Smooth muscle cell of the brain vasculature (primary cell): Measurements from ENCODE around the gene HS3ST5.

Experiments
- DNase-seq: peaks from one replicate; pipeline ENCODE4 v3.0.0-alpha.2; 2012; ENCODE audit warnings: low read depth, low spot score

HS3ST5 gene, protein sequence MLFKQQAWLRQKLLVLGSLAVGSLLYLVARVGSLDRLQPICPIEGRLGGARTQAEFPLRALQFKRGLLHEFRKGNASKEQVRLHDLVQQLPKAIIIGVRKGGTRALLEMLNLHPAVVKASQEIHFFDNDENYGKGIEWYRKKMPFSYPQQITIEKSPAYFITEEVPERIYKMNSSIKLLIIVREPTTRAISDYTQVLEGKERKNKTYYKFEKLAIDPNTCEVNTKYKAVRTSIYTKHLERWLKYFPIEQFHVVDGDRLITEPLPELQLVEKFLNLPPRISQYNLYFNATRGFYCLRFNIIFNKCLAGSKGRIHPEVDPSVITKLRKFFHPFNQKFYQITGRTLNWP

DNA sequence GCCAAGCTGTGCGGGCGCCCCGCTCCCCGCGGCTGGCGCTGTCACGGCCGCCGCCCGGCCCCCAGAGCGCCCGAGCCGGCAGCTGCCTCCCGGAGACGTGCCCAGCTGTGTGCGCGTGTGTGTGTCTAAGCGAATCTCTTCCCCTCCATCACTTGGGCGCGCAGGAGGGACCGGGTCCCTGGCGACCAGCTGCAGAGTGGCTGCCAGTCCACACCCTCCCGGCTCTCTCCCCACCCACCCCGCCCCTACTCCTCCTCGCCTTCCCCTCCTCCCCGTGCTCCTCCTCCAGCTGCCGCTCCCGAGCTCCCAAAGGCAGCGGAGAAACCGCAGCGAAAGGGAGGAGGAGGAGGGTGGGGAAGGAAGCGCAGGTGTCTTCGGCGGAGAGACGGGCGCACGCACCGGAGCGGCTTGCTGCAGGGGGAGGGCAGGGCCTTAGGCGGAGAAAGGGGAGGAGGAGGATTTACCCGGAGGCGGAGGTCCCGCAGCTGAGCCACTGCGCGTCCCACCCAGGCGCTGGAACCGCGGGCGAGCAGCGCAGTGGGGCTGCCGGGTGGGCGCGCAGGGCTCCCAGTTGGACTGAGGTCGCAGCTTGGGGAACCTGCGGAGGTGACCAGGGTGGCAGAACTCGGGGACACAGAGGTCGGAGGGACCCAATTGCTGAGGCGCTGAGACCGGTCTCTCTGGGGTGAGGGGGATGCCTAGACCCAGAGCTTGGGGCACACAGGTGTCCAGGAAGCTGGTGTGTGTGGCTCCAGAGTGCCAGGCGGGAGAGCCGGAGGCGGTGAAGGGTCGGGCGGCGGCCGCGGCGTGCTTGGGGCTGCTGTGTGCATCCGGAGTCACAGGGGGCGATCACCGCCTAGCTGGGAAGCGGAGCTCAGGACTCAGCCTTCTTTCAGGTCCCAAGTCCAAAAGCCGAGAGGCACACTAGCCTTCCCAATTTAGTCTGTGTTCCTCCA, at the start of gene HS3ST5:
Gene HS3ST5 (minus strand): TSS at position 198 of the 956 bp plus-strand sequence. CDS start 280,178 bp downstream, outside the sequence.
- no peak for DNase-seq

DNA sequence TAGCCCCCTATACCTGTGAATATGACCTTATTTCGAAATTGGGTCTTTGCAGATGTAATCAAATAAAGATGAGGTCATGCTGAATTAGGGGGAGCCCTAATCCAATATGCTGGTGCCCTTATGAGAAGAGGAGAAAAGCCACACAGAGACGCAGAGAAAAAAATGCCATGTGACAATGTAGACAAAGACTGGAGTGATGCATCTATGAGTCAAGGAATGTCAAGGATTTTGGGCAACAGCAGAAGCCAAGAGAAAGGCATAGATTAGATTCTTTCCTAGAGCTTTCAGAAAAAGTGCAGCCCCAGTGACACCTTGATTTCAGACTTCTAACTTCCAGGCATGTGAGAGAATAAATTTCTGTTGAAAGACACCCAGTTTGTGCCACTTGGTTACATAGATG, 47.4 kb upstream of the HS3ST5 start:
- DNase-seq: no peak

DNA sequence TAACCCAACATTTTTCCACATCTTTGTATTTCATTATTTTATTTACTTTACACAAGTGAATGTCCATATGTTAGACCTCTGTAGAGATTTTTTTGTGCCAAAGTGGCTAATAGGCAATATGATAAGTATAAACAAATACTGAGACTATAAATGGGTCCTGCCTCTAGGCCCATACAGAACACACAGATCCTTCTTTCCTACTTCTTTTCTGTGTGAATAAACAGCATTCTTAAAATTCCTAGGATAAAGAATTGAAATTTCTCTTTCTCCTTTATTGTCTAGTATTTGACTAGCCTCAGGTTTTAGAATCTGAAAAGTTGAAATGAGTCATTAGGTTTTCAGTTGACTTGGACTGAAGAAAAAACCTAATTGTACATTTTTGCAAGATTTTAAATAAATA, 46.3 kb upstream of the HS3ST5 start:
- DNase-seq: no peak

DNA sequence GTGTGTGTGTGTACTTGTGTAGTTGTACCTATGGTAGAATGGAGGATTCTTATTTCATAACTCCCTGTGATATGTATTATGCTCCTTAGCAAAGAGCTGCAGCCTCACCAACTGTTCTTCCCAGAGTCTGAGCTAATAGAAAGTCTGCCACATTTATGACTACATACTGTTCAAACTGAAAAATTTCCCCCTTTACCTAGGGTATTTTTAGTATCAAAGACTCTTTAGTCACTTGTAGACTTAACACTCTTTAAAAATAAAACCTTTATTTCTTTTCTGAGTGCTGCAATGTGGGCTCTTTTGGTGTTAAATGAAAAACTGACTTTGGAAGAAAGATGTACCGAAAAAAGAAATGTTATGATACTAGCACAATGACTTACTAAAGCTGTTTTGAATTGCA, 39.6 kb upstream of the HS3ST5 start:
- DNase-seq: no peak

DNA sequence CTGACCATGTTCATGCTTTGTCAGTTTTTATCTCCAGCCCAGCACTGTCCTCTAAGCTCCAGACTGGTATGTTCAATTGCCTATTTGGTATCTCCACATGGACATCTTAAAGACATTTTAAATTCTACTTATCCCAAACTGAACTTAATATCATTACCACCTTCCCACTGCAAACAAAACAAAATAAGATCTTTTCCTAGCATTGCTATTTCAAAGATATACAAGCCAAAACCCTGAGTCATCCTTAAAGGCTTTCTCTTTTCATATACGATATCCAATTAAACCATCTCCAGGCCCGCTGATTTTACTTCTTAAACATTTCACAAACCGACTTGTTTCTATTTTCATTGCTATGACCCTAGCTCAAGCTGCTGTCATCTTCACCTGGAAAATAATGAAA, 35.1 kb upstream of the HS3ST5 start:
- DNase-seq: no peak

- no peak for DNase-seq
Measured at GRCh38 chr6:114376611-114377175, 33.9 kb upstream of the HS3ST5 start.

GRCh38 chr6:114375541-114376192, 32.8 kb upstream of the HS3ST5 start:
- no peak for DNase-seq

DNA sequence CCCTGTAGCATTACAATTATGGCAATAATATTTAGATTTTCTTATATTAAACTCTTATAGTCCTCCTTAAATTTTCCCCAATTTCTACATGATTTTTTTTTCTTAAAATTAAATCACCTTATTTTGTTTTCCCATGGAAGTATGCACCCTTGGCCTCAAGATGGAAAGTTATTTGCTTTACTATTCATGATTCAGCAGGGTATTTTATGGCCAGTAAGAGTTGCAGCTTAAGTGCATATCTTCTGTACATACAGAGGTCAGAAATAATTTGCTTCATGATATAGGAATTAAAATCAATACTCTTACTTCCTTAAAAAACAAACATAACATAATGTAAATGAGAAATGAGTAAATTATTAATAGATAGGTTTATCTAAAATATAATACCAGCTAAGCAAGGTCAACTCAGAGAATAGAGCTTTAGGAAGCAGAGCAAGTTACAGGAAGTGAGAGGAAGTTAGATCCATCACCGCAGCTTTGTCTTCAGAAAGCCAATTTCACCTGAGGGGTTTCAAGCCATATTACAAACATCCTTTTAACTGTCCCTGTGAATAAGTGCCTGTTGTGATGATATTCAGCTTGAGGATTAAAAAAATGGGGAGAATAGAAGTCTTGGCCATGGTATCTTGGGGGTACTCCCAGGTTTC, 24.6 kb upstream of the HS3ST5 start:
- no peak for DNase-seq

- no peak for DNase-seq
Measured at GRCh38 chr6:114366899-114367298, 24.1 kb upstream of the HS3ST5 start.

- no peak for DNase-seq
Measured at GRCh38 chr6:114364301-114364700, 21.5 kb upstream of the HS3ST5 start.

GRCh38 chr6:114362957-114363356, 20.1 kb upstream of the HS3ST5 start:
- DNase-seq: no peak

DNA sequence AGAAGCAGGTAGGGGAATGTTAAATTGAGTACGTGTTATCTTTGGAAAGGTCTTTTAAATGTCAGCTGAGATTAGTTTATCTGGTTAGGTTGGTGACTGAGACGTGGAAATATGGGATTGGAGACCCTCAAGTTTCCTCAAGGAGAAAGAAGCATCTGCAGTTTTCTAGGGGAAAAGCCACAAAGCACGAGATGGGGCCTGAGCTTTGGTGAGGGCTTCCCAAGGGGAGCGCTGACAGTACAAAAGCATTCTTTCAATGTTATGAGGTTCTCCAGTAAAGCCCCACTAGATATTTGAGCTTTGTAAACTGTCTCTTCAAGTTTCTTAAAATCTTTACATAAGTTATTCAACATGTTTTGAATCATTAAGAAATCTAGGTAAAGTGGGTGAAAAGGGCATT, 19.6 kb upstream of the HS3ST5 start:
- no peak for DNase-seq

DNA sequence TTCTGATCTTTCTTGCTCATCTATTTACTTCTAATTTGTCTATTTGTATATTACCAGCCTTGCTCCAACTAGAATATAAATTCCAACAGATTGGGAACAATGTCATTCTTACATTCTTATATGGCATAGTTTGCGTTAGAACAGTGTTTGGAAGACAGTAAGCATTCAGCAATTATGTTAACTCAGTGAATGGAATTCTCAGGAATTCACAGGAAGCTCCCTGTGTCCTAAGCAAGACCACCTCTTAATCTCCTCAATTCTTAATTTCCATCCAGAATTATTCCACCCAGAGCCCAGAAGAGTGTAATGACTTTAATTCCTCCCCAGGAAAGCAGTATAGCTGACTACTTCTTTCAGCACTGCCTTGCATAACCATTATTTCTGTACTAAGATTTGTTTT, 18.2 kb upstream of the HS3ST5 start:
- no peak for DNase-seq

DNA sequence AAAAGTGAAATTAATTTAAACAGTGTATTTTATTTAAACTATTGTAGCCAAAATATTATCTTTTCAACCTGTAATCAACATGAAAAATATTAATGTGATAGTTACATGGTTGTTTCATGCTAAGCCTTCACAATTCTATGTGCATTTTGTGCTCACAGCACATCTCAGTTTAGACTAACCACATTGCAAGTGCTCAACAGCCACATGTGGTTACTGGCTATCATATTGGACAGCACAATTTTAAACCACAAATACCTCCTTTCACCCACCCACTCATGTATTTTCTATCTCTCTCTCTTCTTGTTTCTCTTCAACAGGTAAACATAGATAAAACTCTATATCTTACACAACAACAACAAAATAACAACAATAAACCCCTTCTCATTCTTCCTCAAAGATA, 12.5 kb upstream of the HS3ST5 start:
- DNase-seq: no peak

- DNase-seq: no peak
Measured at GRCh38 chr6:114354482-114354881, 11.7 kb upstream of the HS3ST5 start.

- DNase-seq: no peak
Measured at GRCh38 chr6:114346451-114346850, 3.6 kb upstream of the HS3ST5 start.

- no peak for DNase-seq
Measured at GRCh38 chr6:114344971-114345275, 2.1 kb upstream of the HS3ST5 start.

DNA sequence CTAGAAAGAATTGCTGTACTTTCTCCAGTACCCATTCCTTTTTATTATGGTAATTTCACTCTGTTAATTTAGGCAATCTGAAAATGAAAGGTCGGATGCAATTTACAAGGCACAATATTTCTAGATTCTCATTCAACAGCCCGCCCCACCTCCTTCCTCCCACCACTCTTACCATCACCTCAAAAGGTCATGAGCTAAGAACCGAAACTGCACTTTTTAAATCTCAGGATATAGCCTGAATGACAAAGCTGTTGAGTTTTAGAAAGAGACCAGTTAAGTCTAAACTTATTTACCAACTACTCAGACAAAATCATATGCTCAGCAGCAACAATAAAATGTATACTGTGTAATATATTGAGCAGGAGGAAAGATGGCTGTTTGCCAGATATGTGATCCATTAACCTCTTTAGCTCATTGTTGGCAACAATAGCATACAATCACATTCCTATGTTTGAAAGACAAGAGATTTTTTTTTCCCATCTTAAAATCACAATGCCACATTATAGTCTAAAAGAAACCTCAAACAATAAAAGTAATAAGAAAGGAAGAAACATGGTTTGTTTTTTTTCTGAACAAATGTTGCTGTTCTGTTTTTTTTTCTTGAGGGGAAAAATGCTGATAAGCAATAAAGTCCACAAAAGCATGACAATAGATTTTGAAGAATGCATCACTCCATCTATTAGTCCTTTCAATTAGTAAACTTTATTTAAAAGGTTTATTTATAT, 1.6 kb upstream of the HS3ST5 start:
- DNase-seq: no peak

DNA sequence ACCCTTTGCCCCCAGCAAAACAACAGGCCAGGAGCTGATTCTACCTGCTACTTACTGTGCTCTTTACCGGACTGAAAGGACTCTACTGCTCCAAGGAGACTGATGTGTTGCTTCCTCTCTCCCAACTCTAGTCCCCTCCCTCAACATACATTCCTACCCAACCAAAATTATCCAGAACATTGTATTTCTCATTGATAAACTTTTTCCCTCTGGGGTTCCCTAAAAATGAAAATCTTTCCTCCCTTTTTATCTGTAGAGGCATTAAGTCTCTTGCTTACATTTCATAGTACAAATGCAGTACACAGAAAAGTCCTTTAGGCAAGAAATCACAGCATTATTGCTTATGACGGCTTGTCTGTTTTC, 940 bp upstream of the HS3ST5 start:
- DNase-seq: no peak

DNA sequence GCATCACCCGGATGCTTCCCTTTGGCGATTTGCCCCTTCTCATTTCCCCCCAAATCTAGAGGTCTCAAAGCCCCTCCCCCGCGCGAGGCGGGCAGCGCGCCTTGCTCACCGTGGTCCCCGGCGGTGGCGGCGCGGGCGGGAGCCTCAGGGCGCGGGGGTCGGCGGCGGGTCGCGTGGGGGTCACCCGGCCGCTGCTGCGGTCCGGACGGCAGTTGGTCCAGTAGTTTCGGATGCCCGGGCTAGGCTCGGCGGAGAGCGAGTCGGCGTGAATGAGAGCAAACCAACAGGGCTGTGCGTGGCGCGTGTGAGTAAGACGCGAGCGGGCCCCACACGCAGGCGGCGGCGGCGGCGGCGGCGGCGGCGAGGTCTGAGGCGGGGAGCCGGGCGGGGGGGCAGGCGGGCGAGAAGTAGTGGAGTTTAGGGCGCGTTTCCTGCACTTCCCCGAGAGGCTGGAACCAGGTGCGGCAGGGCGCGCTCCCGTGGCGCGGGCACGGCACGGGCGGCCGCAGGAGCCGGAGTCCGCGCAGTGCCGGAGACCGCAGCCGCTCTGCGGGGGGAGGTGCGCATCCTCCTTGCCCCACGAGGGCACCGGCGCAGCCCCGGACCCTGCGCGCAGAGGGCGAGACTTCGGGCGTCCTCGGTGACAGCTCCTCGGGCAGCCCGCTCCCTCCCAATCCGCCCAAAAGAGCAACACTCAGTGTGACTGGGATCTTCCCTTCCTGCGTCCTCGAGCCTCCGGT, 567 bp downstream of the HS3ST5 start:
- DNase-seq: no peak
